ENCODE results near the gene ROCK1. TPM values are rescaled to one million over a fixed set of nuclear protein-coding genes. Genes with fewer than 3 reads are reported as not detected.

Gene ROCK1
- total and polyA plus RNA-seq, 9 of the 15 experiments (the other 6 are each of a cell fraction or from before 2014, with no cell fraction given) = 7.4 to 28.6 (median 17.7) TPM

GRCh38 chr18:21131698-21132227, 20.1 kb upstream of the ROCK1 start (continued):
- 0 out of 2 replicates have a peak, but pooled peaks have one; percentile 49 for TF ChIP-seq MTA3 (IDR thresholded peaks at IDR 0.05; ENCODE audit: borderline replicate concordance)
- no peak for TF ChIP-seq ZNF717 (CRISPR knock-in tag; IDR thresholded peaks at IDR 0.05)
- no peak for TF ChIP-seq HDAC3 (IDR thresholded peaks at IDR 0.05; ENCODE audit: borderline replicate concordance, partially characterized antibody)
- TF ChIP-seq ZNF445 (CRISPR knock-in tag; IDR thresholded peaks at IDR 0.05; ENCODE audit: low read depth) = no peak
- TF ChIP-seq ILK (tag; IDR thresholded peaks at IDR 0.05; ENCODE audit: borderline replicate concordance, low read depth) = no peak

DNA sequence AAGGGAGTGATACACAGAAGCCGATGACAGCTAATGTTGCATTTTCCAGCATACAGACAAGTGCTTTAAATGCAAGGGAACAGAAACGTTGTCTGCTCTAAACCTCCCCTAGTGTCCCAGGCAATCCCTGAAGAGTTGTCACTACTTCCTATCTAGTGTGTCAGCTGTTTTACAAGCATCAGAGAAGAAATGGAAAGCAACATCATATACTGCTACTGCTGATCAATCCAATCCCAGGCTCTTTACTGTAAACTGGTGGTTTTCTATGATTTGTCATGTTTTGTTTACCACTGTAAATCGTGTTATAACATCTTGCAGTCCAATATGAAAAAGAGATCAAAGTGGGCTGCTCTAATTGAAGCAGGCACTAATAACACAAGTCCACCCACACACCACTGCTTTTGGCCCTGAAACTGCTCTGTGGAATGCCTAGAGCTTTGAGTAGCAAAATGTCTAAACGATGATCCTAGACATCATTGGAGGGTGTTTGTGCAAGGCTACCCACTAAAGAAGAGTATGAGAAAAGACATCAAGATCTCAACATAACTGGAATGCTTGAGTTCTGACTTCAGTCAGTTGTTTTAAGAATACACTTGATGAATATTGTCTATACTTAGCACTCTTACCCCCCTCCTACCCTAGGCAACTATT, 18.1 kb upstream of the ROCK1 start:
- POLR2A ChIA-PET = no interaction called here
- no peak for ATAC-seq
- no peaks in the 10 kb centered on the region; a peak in 1 of 5 replicates for H3K4me1 ChIP-seq (replicated peaks in 1 of 2; ENCODE audit: control insufficient read depth in 2 of 2, insufficient read depth in 2 of 2, low read length in 2 of 2)
- TF ChIP-seq CBX8 (IDR thresholded peaks at IDR 0.05; ENCODE audit: borderline replicate concordance, extremely low read depth, low read depth, low read length, poor library complexity, severe bottlenecking) (no peak), ZNF217 (CRISPR knock-in tag; IDR thresholded peaks at IDR 0.05) (no peak), ZNF280B (CRISPR knock-in tag; IDR thresholded peaks at IDR 0.05) (no peak), ZNF146 (CRISPR knock-in tag; IDR thresholded peaks at IDR 0.05; ENCODE audit: unreplicated experiment) (no peak), POLR2B (IDR thresholded peaks at IDR 0.05; ENCODE audit: low read depth, partially characterized antibody) (no peak), SMAD2 (IDR thresholded peaks at IDR 0.05; ENCODE audit: low read depth, low read length) (no peak)
- TF ChIP-seq, protein P1, sequence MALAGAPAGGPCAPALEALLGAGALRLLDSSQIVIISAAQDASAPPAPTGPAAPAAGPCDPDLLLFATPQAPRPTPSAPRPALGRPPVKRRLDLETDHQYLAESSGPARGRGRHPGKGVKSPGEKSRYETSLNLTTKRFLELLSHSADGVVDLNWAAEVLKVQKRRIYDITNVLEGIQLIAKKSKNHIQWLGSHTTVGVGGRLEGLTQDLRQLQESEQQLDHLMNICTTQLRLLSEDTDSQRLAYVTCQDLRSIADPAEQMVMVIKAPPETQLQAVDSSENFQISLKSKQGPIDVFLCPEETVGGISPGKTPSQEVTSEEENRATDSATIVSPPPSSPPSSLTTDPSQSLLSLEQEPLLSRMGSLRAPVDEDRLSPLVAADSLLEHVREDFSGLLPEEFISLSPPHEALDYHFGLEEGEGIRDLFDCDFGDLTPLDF (CRISPR knock-in tag; IDR thresholded peaks at IDR 0.05) = no peak
- CTCF ChIA-PET (ENCODE audit: low intra/inter-chr PET ratio) = no interaction called here
- H3K27ac ChIP-seq (ENCODE audit: extremely low read depth, low read depth, low read length) = no peak overlapping the region
- no peak for DNase-seq (ENCODE audit: extremely low read depth in 1 of 4, low spot score in 3 of 4)
- in situ Hi-C loops (cut with MboI) = no loop called here
- no peaks in the 10 kb centered on the region for H3K79me2 ChIP-seq (ENCODE audit: control insufficient read depth, insufficient read depth, low read length)
- no peaks in the 10 kb centered on the region for H3K36me3 ChIP-seq (ENCODE audit: control insufficient read depth, insufficient read depth, low read length)
- no peak for FAIRE-seq
- no TSS peak for BruUV-seq (replicated peaks)
- no peaks in the 10 kb centered on the region; the same call in 1 of the 2 replicates for H3K9me3 ChIP-seq (replicated peaks; ENCODE audit: control insufficient read depth, insufficient read depth, low read depth, low read length)
- WGBS (ENCODE audit: insufficient coverage, low coverage, missing lambda C conversion rate) = 1% methylated on average over 4 of the region's 4 CpGs
- intact Hi-C loops (cut with micrococcal nuclease) = loop anchor here (10.0 kb wide), 1 partner anchor 155 kb away; no protein-coding TSS in a partner anchor
- no peak overlapping the region for H3K9ac ChIP-seq (ENCODE audit: insufficient read depth in 1 of 2, low read depth in 2 of 2, low read length in 2 of 2)
- H3K27me3 ChIP-seq (ENCODE audit: control insufficient read depth in 2 of 2, insufficient read depth in 2 of 2, low read length in 2 of 2) = no peaks in the 10 kb centered on the region; a peak in 1 of 5 replicates
- no peaks in the 10 kb centered on the region for H4K20me1 ChIP-seq (replicated peaks; ENCODE audit: control insufficient read depth, insufficient read depth, low read length)
- no peak overlapping the region for H2AFZ ChIP-seq (ENCODE audit: low read depth, low read length)
- no peak overlapping the region for H3K4me3 ChIP-seq
- H3K4me2 ChIP-seq (ENCODE audit: insufficient read depth, low read length) = no peak overlapping the region
- H3K9me1 ChIP-seq (ENCODE audit: control insufficient read depth, insufficient read depth, low read length) = no peaks in the 10 kb centered on the region
